ENCODE results near the gene NFATC4. TPM values are rescaled to one million over a fixed set of nuclear protein-coding genes. Genes with fewer than 3 reads are reported as not detected.

Gene NFATC4
- total and polyA plus RNA-seq, 10 donors: 10.7 to 145 (median 23.0) TPM

GRCh38 chr14:24335461-24336171, 32.4 kb upstream of the NFATC4 start:
- Histone ChIP-seq H3K9me3 (no peaks in the 10 kb centered on the region), H3K4me3 (peak overlapping the region in 3 of 8 donors; percentile 40 to 71 (median 52)), H3K4me1 (peaks cover 62 to 99% (median 82%) of the 10 kb centered on the region in 6 donors), H3K27me3 (replicated peaks in 1 of 7) (peaks cover 0 to 34% (median 10%) of the 10 kb centered on the region in 7 donors), H3K27ac (peak overlapping the region in 6 of 8 donors; percentile 64 to 85 (median 74)), H3K36me3 (peaks cover 0 to 34% (median 8%) of the 10 kb centered on the region in 6 donors)
- WGBS, 5 donors: 53 to 67% (median 58%) methylated on average over 12 of the region's 12 CpGs
- DNase-seq: no peak
- intact Hi-C loops (cut with DNase I; ENCODE audit: low total_unique reads): loop anchor here (5.0 kb wide), 1 partner anchor 97 kb away; no protein-coding TSS in a partner anchor
- TF ChIP-seq CTCF (IDR thresholded peaks at IDR 0.05 in 8 of 11, conservative IDR thresholded peaks at IDR 0.05 in 3 of 11) (no peak), POLR2A (IDR thresholded peaks at IDR 0.05) (no peak), POLR2AphosphoS5 (IDR thresholded peaks at IDR 0.05) (peak; percentile 43 to 59 (median 56))

GRCh38 chr14:24337144-24337823, 30.7 kb upstream of the NFATC4 start:
- 93 to 98% (median 96%) methylated on average over 7 of the region's 7 CpGs for WGBS, 5 donors
- H3K9me3 ChIP-seq: no peaks in the 10 kb centered on the region
- no peak overlapping the region for H3K4me3 ChIP-seq
- H3K4me1 ChIP-seq: peaks cover 50 to 83% (median 67%) of the 10 kb centered on the region in 6 donors
- H3K27ac ChIP-seq: no peak overlapping the region
- no peak for TF ChIP-seq POLR2A (IDR thresholded peaks at IDR 0.05)
- TF ChIP-seq CTCF (IDR thresholded peaks at IDR 0.05 in 8 of 11, conservative IDR thresholded peaks at IDR 0.05 in 3 of 11): no peak
- no peak for TF ChIP-seq POLR2AphosphoS5 (IDR thresholded peaks at IDR 0.05)
- intact Hi-C loops (cut with DNase I; ENCODE audit: low total_unique reads): loop anchor here (5.0 kb wide), 1 partner anchor 95 kb away; no protein-coding TSS in a partner anchor
- H3K27me3 ChIP-seq (replicated peaks in 1 of 7): peaks cover 0 to 32% (median 10%) of the 10 kb centered on the region in 7 donors
- H3K36me3 ChIP-seq: peaks cover 0 to 34% (median 8%) of the 10 kb centered on the region in 6 donors
- no peak for DNase-seq

GRCh38 chr14:24337824-24338175, 30.2 kb upstream of the NFATC4 start:
- Histone ChIP-seq H3K4me3 (no peak overlapping the region), H3K27ac (no peak overlapping the region), H3K9me3 (no peaks in the 10 kb centered on the region), H3K27me3 (replicated peaks in 1 of 7) (peaks cover 0 to 27% (median 10%) of the 10 kb centered on the region in 7 donors), H3K36me3 (peaks cover 0 to 34% (median 8%) of the 10 kb centered on the region in 6 donors), H3K4me1 (peaks cover 45 to 78% (median 62%) of the 10 kb centered on the region in 6 donors)
- 95 to 98% (median 96%) methylated on average over 8 of the region's 8 CpGs for WGBS, 5 donors
- DNase-seq: no peak
- intact Hi-C loops (cut with DNase I; ENCODE audit: low total_unique reads): loop anchor here (5.0 kb wide), 1 partner anchor 95 kb away; no protein-coding TSS in a partner anchor
- no peak for TF ChIP-seq POLR2AphosphoS5 (IDR thresholded peaks at IDR 0.05)
- TF ChIP-seq CTCF (IDR thresholded peaks at IDR 0.05 in 8 of 11, conservative IDR thresholded peaks at IDR 0.05 in 3 of 11): no peak
- no peak for TF ChIP-seq POLR2A (IDR thresholded peaks at IDR 0.05)

All from spleen (tissue), 11 donors.